ENCODE measurements around the gene SCO2. TPM values are rescaled to one million over a fixed set of nuclear protein-coding genes. Genes with fewer than 3 reads are reported as not detected.
A peak's percentile ranks its signal among the peaks of the same experiment; 100 is the strongest.

The SCO2 gene
- total RNA-seq, 2 donors from 2014 or later, result 1.8 to 5.8 TPM

- Histone ChIP-seq H3K36me3 (no peaks in the 10 kb centered on the region), H3K4me1 (peaks cover 6% of the 10 kb centered on the region), H3K27ac (peak within 1 kb of the TSS; percentile 100), H3K9me3 (no peaks in the 10 kb centered on the region), H3K27me3 (no peaks in the 10 kb centered on the region), H3K4me3 (peak within 1 kb of the TSS; percentile 55), H3K9ac (ENCODE audit: low read depth in 2 of 2, low read length in 2 of 2) (peak within 1 kb of the TSS; percentile 95 to 98)
- intact Hi-C loops (cut with DNase I), result no loop called here
- DNase-seq, result peak; percentile 89
- no peak for TF ChIP-seq CTCF (IDR thresholded peaks at IDR 0.05)
These were observed 4.6 kb upstream of the SCO2 start, which contains the start of gene TYMP for GRCh38 chr22:50529897-50530579. Gene TYMP, minus strand, starts transcription at chr22:50530012. Its CDS starts 303 bp downstream, at chr22:50529709.

- Histone ChIP-seq H3K4me1 (peaks cover 6% of the 10 kb centered on the region), H3K36me3 (no peaks in the 10 kb centered on the region), H3K27ac (peak overlapping the region; percentile 100), H3K9ac (ENCODE audit: low read depth in 2 of 2, low read length in 2 of 2) (peak overlapping the region; percentile 95 to 98), H3K4me3 (peak overlapping the region; percentile 55), H3K27me3 (no peaks in the 10 kb centered on the region), H3K9me3 (no peaks in the 10 kb centered on the region)
- no peak for DNase-seq
- intact Hi-C loops (cut with DNase I), result no loop called here
- TF ChIP-seq CTCF (IDR thresholded peaks at IDR 0.05), result no peak
These were observed 4.1 kb upstream of the SCO2 start for GRCh38 chr22:50529416-50529896.

GRCh38 chr22:50528682-50529415 lies 3.5 kb upstream of the SCO2 start:
- no peak for DNase-seq
- peak overlapping the region; percentile 55 for H3K4me3 ChIP-seq
- peaks cover 12% of the 10 kb centered on the region for H3K4me1 ChIP-seq
- H3K9ac ChIP-seq (ENCODE audit: low read depth in 2 of 2, low read length in 2 of 2), result peak overlapping the region; percentile 95 to 98
- H3K9me3 ChIP-seq, result no peaks in the 10 kb centered on the region
- intact Hi-C loops (cut with DNase I), result no loop called here
- H3K27ac ChIP-seq, result peak overlapping the region; percentile 100
- no peak for TF ChIP-seq CTCF (IDR thresholded peaks at IDR 0.05)
- H3K27me3 ChIP-seq, result no peaks in the 10 kb centered on the region
- H3K36me3 ChIP-seq, result no peaks in the 10 kb centered on the region

GRCh38 chr22:50527921-50528681 lies 2.7 kb upstream of the SCO2 start:
- H3K4me3 ChIP-seq, result peak overlapping the region; percentile 55
- H3K27ac ChIP-seq, result peak overlapping the region; percentile 100
- intact Hi-C loops (cut with DNase I), result no loop called here
- H3K27me3 ChIP-seq, result no peaks in the 10 kb centered on the region
- no peak for DNase-seq
- H3K9me3 ChIP-seq, result no peaks in the 10 kb centered on the region
- peaks cover 16% of the 10 kb centered on the region for H3K4me1 ChIP-seq
- peaks cover 6% of the 10 kb centered on the region for H3K36me3 ChIP-seq
- H3K9ac ChIP-seq (ENCODE audit: low read depth in 2 of 2, low read length in 2 of 2), result no peak overlapping the region
- no peak for TF ChIP-seq CTCF (IDR thresholded peaks at IDR 0.05)

Data from colonic mucosa (tissue), 4 donors.